K562 (cell line): ENCODE data around the gene PEX6.

Experiments used
- CEBPB ChIP-seq: fragments of 450-650 bp; IDR thresholded peaks from 2 replicates; pipeline ENCODE4 v1.6.1; 2016; ENCODE audit warnings: missing genetic modification characterization, missing compliant biosample characterization
- CHD4 ChIP-seq: fragments of 200-600 bp; sonication (generic); IDR thresholded peaks from 3 replicates; pipeline ENCODE4 v1.6.1; 2012; ENCODE audit warnings: low read depth, mild to moderate bottlenecking, mixed read lengths, low read length, inconsistent platforms; ENCODE audit not compliant: insufficient read depth, insufficient replicate concordance, poor library complexity, severe bottlenecking
- CTCF ChIP-seq, 3 experiments: IDR thresholded peaks in 2 of 3; conservative IDR thresholded peaks in 1 of 3; 2 replicates each; pipeline ENCODE4 v1.5.1; 2011 to 2012; ENCODE audit warnings: low read length in 3 of 3, mild to moderate bottlenecking in 3 of 3, control low read depth in 2 of 3, improper control_type of control experiment in 1 of 3, inconsistent platforms in 1 of 3, low read depth in 1 of 3, mixed read lengths in 1 of 3, moderate library complexity in 1 of 3; ENCODE audit not compliant: insufficient read depth in 2 of 3
- ELK1 ChIP-seq: sonication (generic); formaldehyde crosslinking; IDR thresholded peaks from 2 replicates; pipeline ENCODE4 v1.8.1; 2022; ENCODE audit warnings: missing genetic modification reagents
- ERF ChIP-seq: fragments of 450-650 bp; formaldehyde crosslinking; IDR thresholded peaks from 2 replicates; pipeline ENCODE4 v1.4.0; 2020; ENCODE audit warnings: mild to moderate bottlenecking, mixed read lengths
- GABPA ChIP-seq: fragments of 200-800 bp; sonication (Bioruptor generic); conservative IDR thresholded peaks from 2 replicates; pipeline ENCODE4 v1.6.1; 2016; ENCODE audit warnings: low read depth, missing genetic modification characterization, missing compliant biosample characterization
- KLF16 ChIP-seq: IDR thresholded peaks from 2 replicates; pipeline ENCODE4 v1.6.1; 2016; ENCODE audit warnings: antibody characterized with exemption
- POLR2AphosphoS5 ChIP-seq: IDR thresholded peaks from 2 replicates; pipeline ENCODE4 v1.6.1; 2011; ENCODE audit warnings: mild to moderate bottlenecking, low read depth, low read length, moderate library complexity; ENCODE audit not compliant: control insufficient read depth, insufficient read depth
- ZNF121 ChIP-seq: sonication (generic); formaldehyde crosslinking; conservative IDR thresholded peaks from 2 replicates; pipeline ENCODE4 v1.8.0; 2022; ENCODE audit warnings: missing genetic modification reagents
- ZNF707 ChIP-seq: fragments of 250-450 bp; sonication (Bioruptor Pico); conservative IDR thresholded peaks from 2 replicates; pipeline ENCODE4 v1.8.0; 2022; ENCODE audit warnings: inconsistent platforms, mild to moderate bottlenecking, moderate library complexity

GRCh38 chr6:43013097-43013842 lies 34.3 kb upstream of the PEX6 start:
- TF ChIP-seq KLF16 (no peak), CEBPB (tag) (no peak), ELK1 (CRISPR knock-in tag) (no peak), CTCF (IDR thresholded peaks at IDR 0.05 in 2 of 3, conservative IDR thresholded peaks at IDR 0.05 in 1 of 3; ENCODE audit: insufficient read depth in 2 of 3, low read depth in 1 of 3, low read length in 3 of 3) (peak in 1 of 3 experiments; percentile 5; a peak in 1 of 6 replicates), CHD4 (no peak), POLR2AphosphoS5 (no peak), ERF (CRISPR knock-in tag) (peak; percentile 22; the same call in 1 of the 2 replicates), GABPA (tag) (no peak), ZNF121 (CRISPR knock-in tag) (0 out of 2 replicates have a peak, but pooled peaks have one; percentile 22), ZNF707 (CRISPR knock-in tag) (no peak)
